Neural cell (in vitro differentiated cells): Measurements from ENCODE around the gene TAF7. TPM values are rescaled to one million over a fixed set of nuclear protein-coding genes. Genes with fewer than 3 reads are reported as not detected.

Experiments used
- H2AFZ ChIP-seq: fragments of 200-600, 300-800 bp; sonication (generic), shearing (Covaris generic); 2 replicates; pipeline ENCODE4 v1.6.0; 2014; ENCODE audit warnings: low read depth, mild to moderate bottlenecking, antibody characterized with exemption, low read length, moderate library complexity
- H3F3A ChIP-seq: fragments of 200-600 bp; shearing (Covaris generic); 2 replicates; pipeline ENCODE4 v1.6.1; 2016; ENCODE audit warnings: mild to moderate bottlenecking, moderate library complexity, mixed read lengths, antibody characterized with exemption, low read length; ENCODE audit not compliant: insufficient read depth, poor library complexity, severe bottlenecking
- H3K27ac ChIP-seq: fragments of 200-600, 300-800 bp; sonication (generic), shearing (Covaris generic); 2 replicates; pipeline ENCODE4 v1.5.1; 2014; ENCODE audit warnings: mild to moderate bottlenecking, low read length, moderate library complexity
- H3K27me3 ChIP-seq: fragments of 300-800, 200-600 bp; sonication (generic), shearing (Covaris generic); 2 replicates; pipeline ENCODE4 v1.6.0; 2014; ENCODE audit warnings: mild to moderate bottlenecking, low read depth, low read length, moderate library complexity; ENCODE audit not compliant: insufficient read depth
- H3K36me3 ChIP-seq: fragments of 300-800, 200-600 bp; sonication (generic), shearing (Covaris generic); 2 replicates; pipeline ENCODE4 v1.5.1; 2014; ENCODE audit warnings: mild to moderate bottlenecking, antibody characterized with exemption, low read length, moderate library complexity; ENCODE audit not compliant: insufficient read depth
- H3K4me2 ChIP-seq: fragments of 300-800, 200-600 bp; sonication (generic), shearing (Covaris generic); 2 replicates; pipeline ENCODE4 v1.6.0; 2014; ENCODE audit warnings: mild to moderate bottlenecking, low read length
- H3K4me3 ChIP-seq: fragments of 300-800, 200-600 bp; sonication (generic), shearing (Covaris generic); 2 replicates; pipeline ENCODE4 v1.5.1; 2014; ENCODE audit warnings: mild to moderate bottlenecking, low read length, moderate library complexity
- H3K79me2 ChIP-seq: fragments of 200-600 bp; shearing (Covaris generic); replicated peaks from 2 replicates; pipeline ENCODE4 v1.6.0; 2014; ENCODE audit warnings: mild to moderate bottlenecking, low read length, moderate library complexity; ENCODE audit not compliant: insufficient read depth
- H3K9ac ChIP-seq: fragments of 300-800, 200-600 bp; sonication (generic), shearing (Covaris generic); 2 replicates; pipeline ENCODE4 v1.6.1; 2016; ENCODE audit warnings: mild to moderate bottlenecking, low read length, mixed read lengths
- H3K9me2 ChIP-seq: fragments of 200-600 bp; shearing (Covaris generic); 2 replicates; pipeline ENCODE4 v1.6.1; 2016; ENCODE audit warnings: mild to moderate bottlenecking, low read length, mixed read lengths; ENCODE audit not compliant: insufficient read depth
- H3K9me3 ChIP-seq: fragments of 200-600, 300-800 bp; sonication (generic), shearing (Covaris generic); 2 replicates; pipeline ENCODE4 v1.6.1; 2016; ENCODE audit warnings: mild to moderate bottlenecking, mixed run types, low read length, moderate library complexity, mixed read lengths
- H4K20me1 ChIP-seq: fragments of 200-600 bp; shearing (Covaris generic); 2 replicates; pipeline ENCODE4 v1.6.1; 2016; ENCODE audit warnings: mild to moderate bottlenecking, mixed run types; ENCODE audit not compliant: insufficient read depth
- CTCF ChIP-seq: fragments of 450-650 bp; IDR thresholded peaks from 2 replicates; pipeline ENCODE4 v1.5.1; 2014; ENCODE audit warnings: antibody characterized with exemption, mild to moderate bottlenecking, moderate library complexity; ENCODE audit not compliant: poor library complexity, severe bottlenecking
- EP300 ChIP-seq: fragments of 450-650 bp; conservative IDR thresholded peaks from 2 replicates; pipeline ENCODE4 v1.6.1; 2014; ENCODE audit warnings: antibody characterized with exemption, mild to moderate bottlenecking, moderate library complexity; ENCODE audit not compliant: poor library complexity, severe bottlenecking
- EZH2 ChIP-seq: fragments of 200-600, 300-800 bp; shearing (Covaris generic), sonication (generic); IDR thresholded peaks from 2 replicates; pipeline ENCODE4 v1.6.1; 2014; ENCODE audit warnings: antibody characterized with exemption, low read length, borderline replicate concordance, mild to moderate bottlenecking; ENCODE audit not compliant: insufficient read depth, poor library complexity, severe bottlenecking
- MXI1 ChIP-seq: fragments of 450-650 bp; conservative IDR thresholded peaks from 2 replicates; pipeline ENCODE4 v1.6.1; 2014; ENCODE audit warnings: antibody characterized with exemption, mild to moderate bottlenecking; ENCODE audit not compliant: poor library complexity, severe bottlenecking
- POLR2AphosphoS5 ChIP-seq: IDR thresholded peaks from 2 replicates; pipeline ENCODE4 v1.6.1; 2012
- RAD21 ChIP-seq: fragments of 450-650 bp; conservative IDR thresholded peaks from 2 replicates; pipeline ENCODE4 v1.6.1; 2014; ENCODE audit warnings: antibody characterized with exemption, mild to moderate bottlenecking, moderate library complexity
- SMC3 ChIP-seq: fragments of 450-650 bp; conservative IDR thresholded peaks from 2 replicates; pipeline ENCODE4 v1.6.1; 2014; ENCODE audit warnings: antibody characterized with exemption, mild to moderate bottlenecking, moderate library complexity; ENCODE audit not compliant: poor library complexity
- TAF1 ChIP-seq: IDR thresholded peaks from 2 replicates; pipeline ENCODE4 v1.6.1; 2012; ENCODE audit warnings: low read depth
- polyA plus RNA-seq: library from polyadenylated mRNA; depleted of rRNA; stranded (reverse); fragments of >200 nt; gene quantifications from 2 replicates; pipeline ENCODE4 v1.2.3, GENCODE V29; 2014
- TF ChIP-seq, protein P1 (sequence below): IDR thresholded peaks from 2 replicates; pipeline ENCODE4 v1.6.1; 2012; ENCODE audit warnings: borderline replicate concordance

TAF7 gene
- polyA plus RNA-seq, 1 donor from 2014 or later, result 198 TPM

GRCh38 chr5:141345327-141345726, 24.7 kb upstream of the TAF7 start:
- TF ChIP-seq EP300 (no peak), POLR2AphosphoS5 (no peak), SMC3 (no peak)
- TF ChIP-seq, protein P1, sequence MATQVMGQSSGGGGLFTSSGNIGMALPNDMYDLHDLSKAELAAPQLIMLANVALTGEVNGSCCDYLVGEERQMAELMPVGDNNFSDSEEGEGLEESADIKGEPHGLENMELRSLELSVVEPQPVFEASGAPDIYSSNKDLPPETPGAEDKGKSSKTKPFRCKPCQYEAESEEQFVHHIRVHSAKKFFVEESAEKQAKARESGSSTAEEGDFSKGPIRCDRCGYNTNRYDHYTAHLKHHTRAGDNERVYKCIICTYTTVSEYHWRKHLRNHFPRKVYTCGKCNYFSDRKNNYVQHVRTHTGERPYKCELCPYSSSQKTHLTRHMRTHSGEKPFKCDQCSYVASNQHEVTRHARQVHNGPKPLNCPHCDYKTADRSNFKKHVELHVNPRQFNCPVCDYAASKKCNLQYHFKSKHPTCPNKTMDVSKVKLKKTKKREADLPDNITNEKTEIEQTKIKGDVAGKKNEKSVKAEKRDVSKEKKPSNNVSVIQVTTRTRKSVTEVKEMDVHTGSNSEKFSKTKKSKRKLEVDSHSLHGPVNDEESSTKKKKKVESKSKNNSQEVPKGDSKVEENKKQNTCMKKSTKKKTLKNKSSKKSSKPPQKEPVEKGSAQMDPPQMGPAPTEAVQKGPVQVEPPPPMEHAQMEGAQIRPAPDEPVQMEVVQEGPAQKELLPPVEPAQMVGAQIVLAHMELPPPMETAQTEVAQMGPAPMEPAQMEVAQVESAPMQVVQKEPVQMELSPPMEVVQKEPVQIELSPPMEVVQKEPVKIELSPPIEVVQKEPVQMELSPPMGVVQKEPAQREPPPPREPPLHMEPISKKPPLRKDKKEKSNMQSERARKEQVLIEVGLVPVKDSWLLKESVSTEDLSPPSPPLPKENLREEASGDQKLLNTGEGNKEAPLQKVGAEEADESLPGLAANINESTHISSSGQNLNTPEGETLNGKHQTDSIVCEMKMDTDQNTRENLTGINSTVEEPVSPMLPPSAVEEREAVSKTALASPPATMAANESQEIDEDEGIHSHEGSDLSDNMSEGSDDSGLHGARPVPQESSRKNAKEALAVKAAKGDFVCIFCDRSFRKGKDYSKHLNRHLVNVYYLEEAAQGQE, result no peak
- H3K27ac ChIP-seq, result no peak overlapping the region
- no peak overlapping the region for H3K4me3 ChIP-seq
- H3K27me3 ChIP-seq, result no peaks in the 10 kb centered on the region
- no peaks in the 10 kb centered on the region for H3K79me2 ChIP-seq
- no peaks in the 10 kb centered on the region for H3F3A ChIP-seq
- H4K20me1 ChIP-seq, result no peaks in the 10 kb centered on the region
- H3K9me2 ChIP-seq, result no peaks in the 10 kb centered on the region
- H3K9me3 ChIP-seq, result peaks cover 10% of the 10 kb centered on the region
- H3K9ac ChIP-seq, result no peak overlapping the region
- H3K4me2 ChIP-seq, result no peak overlapping the region
- no peak overlapping the region for H2AFZ ChIP-seq
- no peaks in the 10 kb centered on the region for H3K36me3 ChIP-seq

DNA sequence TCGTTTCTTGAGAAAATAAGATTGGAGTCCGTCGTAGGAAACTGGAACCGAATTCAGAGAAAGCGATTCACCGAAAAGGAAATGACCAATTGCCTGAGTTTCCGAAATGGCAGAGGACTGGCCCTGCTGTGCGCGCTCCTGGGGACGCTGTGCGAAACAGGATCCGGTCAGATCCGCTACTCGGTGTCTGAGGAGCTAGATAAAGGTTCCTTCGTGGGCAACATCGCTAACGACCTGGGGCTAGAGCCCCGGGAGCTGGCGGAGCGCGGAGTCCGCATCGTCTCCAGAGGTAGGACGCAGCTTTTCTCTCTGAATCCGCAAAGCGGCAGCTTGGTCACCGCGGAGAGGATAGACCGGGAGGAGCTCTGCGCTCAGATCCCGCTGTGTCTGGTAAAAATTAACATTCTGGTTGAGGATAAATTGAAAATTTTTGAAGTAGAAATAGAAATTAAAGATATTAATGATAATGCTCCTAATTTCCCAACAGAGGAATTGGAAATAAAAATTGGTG, 23.4 kb upstream of the TAF7 start:
- Histone ChIP-seq H3K27ac (no peak overlapping the region), H3K36me3 (no peaks in the 10 kb centered on the region), H3K9me2 (no peaks in the 10 kb centered on the region), H3K9me3 (peaks cover 10% of the 10 kb centered on the region), H3F3A (no peaks in the 10 kb centered on the region), H3K9ac (no peak overlapping the region), H3K27me3 (no peaks in the 10 kb centered on the region), H3K79me2 (no peaks in the 10 kb centered on the region), H4K20me1 (no peaks in the 10 kb centered on the region), H3K4me2 (no peak overlapping the region), H3K4me3 (no peak overlapping the region), H2AFZ (no peak overlapping the region)
- TF ChIP-seq MXI1, result no peak
- TF ChIP-seq RAD21, result no peak
- TF ChIP-seq EZH2, result no peak
- no peak for TF ChIP-seq EP300
- TF ChIP-seq SMC3, result no peak
- TF ChIP-seq, protein P1, result no peak
- no peak for TF ChIP-seq POLR2AphosphoS5
- TF ChIP-seq CTCF, result no peak
- no peak for TF ChIP-seq TAF1
